H9 (cell line): ENCODE results near the gene ABCA3. TPM values are rescaled to one million over a fixed set of nuclear protein-coding genes. Genes with fewer than 3 reads are reported as not detected.

Source experiments
- DNase-seq: peaks from one replicate; pipeline ENCODE4 v3.0.0-alpha.2; 2017
- H2AFZ ChIP-seq: one replicate; pipeline ENCODE4 v1.6.1; 2013; ENCODE audit warnings: mild to moderate bottlenecking, low read length, control low read depth, moderate library complexity
- H2AK5ac ChIP-seq: 2 replicates; pipeline ENCODE4 v1.6.1; 2013; ENCODE audit warnings: low read length, control low read depth, mixed read lengths; ENCODE audit not compliant: insufficient read length
- H2BK120ac ChIP-seq: one replicate; pipeline ENCODE4 v1.6.1; 2013; ENCODE audit warnings: low read depth, mild to moderate bottlenecking, low read length, control low read depth, inconsistent platforms; ENCODE audit not compliant: poor library complexity, severe bottlenecking
- H2BK12ac ChIP-seq: 2 replicates; pipeline ENCODE4 v1.6.1; 2013; ENCODE audit warnings: low read length, control low read depth, mixed read lengths, low read depth; ENCODE audit not compliant: insufficient read length
- H2BK15ac ChIP-seq: 2 replicates; pipeline ENCODE4 v1.6.1; 2013; ENCODE audit warnings: low read depth, low read length, control low read depth
- H2BK20ac ChIP-seq: one replicate; pipeline ENCODE4 v1.6.1; 2013; ENCODE audit warnings: low read depth, mild to moderate bottlenecking, low read length, control low read depth, inconsistent platforms; ENCODE audit not compliant: poor library complexity, severe bottlenecking
- H2BK5ac ChIP-seq: 2 replicates; pipeline ENCODE4 v1.6.1; 2013; ENCODE audit warnings: low read length, control low read depth, mixed read lengths; ENCODE audit not compliant: insufficient read length
- H3K14ac ChIP-seq: 2 replicates; pipeline ENCODE4 v1.6.1; 2013; ENCODE audit warnings: low read length, control low read depth; ENCODE audit not compliant: insufficient read depth
- H3K18ac ChIP-seq: 2 replicates; pipeline ENCODE4 v1.6.1; 2013; ENCODE audit warnings: low read depth, mild to moderate bottlenecking, mixed read lengths, low read length, control low read depth; ENCODE audit not compliant: insufficient read length
- H3K23ac ChIP-seq: 2 replicates; pipeline ENCODE4 v1.6.1; 2013; ENCODE audit warnings: low read length, control low read depth, mixed read lengths, low read depth; ENCODE audit not compliant: insufficient read length
- H3K23me2 ChIP-seq: 2 replicates; pipeline ENCODE4 v1.6.1; 2013; ENCODE audit warnings: low read depth, mild to moderate bottlenecking, mixed read lengths, low read length, control low read depth; ENCODE audit not compliant: insufficient read length, poor library complexity, severe bottlenecking
- H3K27ac ChIP-seq: 2 replicates; pipeline ENCODE4 v1.5.1; 2013; ENCODE audit warnings: low read length, control low read depth, mixed read lengths, low read depth; ENCODE audit not compliant: insufficient read length
- H3K27me3 ChIP-seq: 2 replicates; pipeline ENCODE4 v1.6.1; 2013; ENCODE audit warnings: low read length, control low read depth, inconsistent platforms; ENCODE audit not compliant: insufficient read depth
- H3K4ac ChIP-seq: 2 replicates; pipeline ENCODE4 v1.6.1; 2013; ENCODE audit warnings: low read depth, mild to moderate bottlenecking, control low read depth, inconsistent platforms, low read length, moderate library complexity
- H3K4me1 ChIP-seq: 2 replicates; pipeline ENCODE4 v1.6.1; 2013; ENCODE audit warnings: low read length, control low read depth, inconsistent platforms; ENCODE audit not compliant: insufficient read depth
- H3K4me2 ChIP-seq: 2 replicates; pipeline ENCODE4 v1.6.1; 2013; ENCODE audit warnings: low read length, control low read depth, mixed read lengths; ENCODE audit not compliant: insufficient read length, insufficient read depth
- H3K56ac ChIP-seq: 2 replicates; pipeline ENCODE4 v1.6.1; 2013; ENCODE audit warnings: low read depth, mild to moderate bottlenecking, mixed read lengths, low read length, control low read depth; ENCODE audit not compliant: insufficient read length
- H3K79me1 ChIP-seq: 2 replicates; pipeline ENCODE4 v1.6.1; 2013; ENCODE audit warnings: low read depth, mild to moderate bottlenecking, moderate library complexity, low read length, control low read depth, inconsistent platforms; ENCODE audit not compliant: insufficient read depth, poor library complexity, severe bottlenecking
- H3K79me2 ChIP-seq: 2 replicates; pipeline ENCODE4 v1.6.1; 2013; ENCODE audit warnings: low read length, control low read depth, inconsistent platforms; ENCODE audit not compliant: insufficient read depth
- H3K9ac ChIP-seq: 2 replicates; pipeline ENCODE4 v1.6.1; 2013; ENCODE audit warnings: low read length, control low read depth, mixed read lengths; ENCODE audit not compliant: insufficient read length; ENCODE audit errors: extremely low read depth
- H3K9me3 ChIP-seq: one replicate; pipeline ENCODE4 v1.6.1; 2013; ENCODE audit warnings: low read depth, low read length, inconsistent platforms; ENCODE audit not compliant: control insufficient read depth
- H3T11ph ChIP-seq: one replicate; pipeline ENCODE4 v1.6.1; 2013; ENCODE audit warnings: mild to moderate bottlenecking, low read length, control low read depth, inconsistent platforms
- H4K20me1 ChIP-seq: one replicate; pipeline ENCODE4 v1.6.1; 2013; ENCODE audit not compliant: control insufficient read depth, insufficient read length, insufficient read depth
- H4K5ac ChIP-seq: 2 replicates; pipeline ENCODE4 v1.6.1; 2013; ENCODE audit warnings: low read depth, mild to moderate bottlenecking, mixed read lengths, low read length, control low read depth; ENCODE audit not compliant: insufficient read length
- H4K8ac ChIP-seq: replicated peaks from 2 replicates; pipeline ENCODE4 v1.6.1; 2013; ENCODE audit warnings: low read length, control low read depth, mixed read lengths, low read depth; ENCODE audit not compliant: insufficient read length
- H4K91ac ChIP-seq: 2 replicates; pipeline ENCODE4 v1.6.1; 2013; ENCODE audit warnings: low read depth, mild to moderate bottlenecking, moderate library complexity, mixed read lengths, low read length, control low read depth; ENCODE audit not compliant: insufficient read length
- H3K27ac Mint-ChIP-seq, 3 experiments: 2 replicates in 2 of 3; 3 replicates in 1 of 3; pipeline ENCODE4 v1.8.0; 2020 to 2021; ENCODE audit warnings: mixed read lengths in 3 of 3, mild to moderate bottlenecking in 1 of 3, moderate library complexity in 1 of 3
- H3K27me3 Mint-ChIP-seq: 2 replicates; pipeline ENCODE4 v1.8.0; 2021; ENCODE audit warnings: low read depth, mild to moderate bottlenecking, moderate library complexity, mixed read lengths
- H3K36me3 Mint-ChIP-seq, 3 experiments: 2 replicates in 2 of 3; 3 replicates in 1 of 3; pipeline ENCODE4 v1.8.0; 2020 to 2021; ENCODE audit warnings: low read depth in 3 of 3, mixed read lengths in 3 of 3; ENCODE audit not compliant: insufficient read depth in 1 of 3
- H3K4me1 Mint-ChIP-seq, 2 experiments: 2 replicates each; pipeline ENCODE4 v1.8.0; 2020; ENCODE audit warnings: mixed read lengths in 2 of 2
- H3K4me3 Mint-ChIP-seq, 2 experiments: 2 replicates in 1 of 2; 3 replicates in 1 of 2; pipeline ENCODE4 v1.8.0; 2020 to 2021; ENCODE audit warnings: mild to moderate bottlenecking in 2 of 2, mixed read lengths in 2 of 2, moderate library complexity in 1 of 2
- H3K9me3 Mint-ChIP-seq, 2 experiments: 2 replicates in 1 of 2; 3 replicates in 1 of 2; pipeline ENCODE4 v1.8.0; 2020; ENCODE audit warnings: mild to moderate bottlenecking in 2 of 2, mixed read lengths in 2 of 2, moderate library complexity in 1 of 2
- WGBS: extraction: QIAGEN DNeasy Blood & Tissue Kit; methylation state at CpG from one replicate; pipeline ENCODE4 v1.1.7; 2013; ENCODE audit warnings: missing lambda C conversion rate, low lambda C conversion rate, mixed read lengths; ENCODE audit not compliant: insufficient read length; ENCODE audit errors: extremely low coverage; 5-methylcytosine and 5-hydroxymethylcytosine counted together
- total RNA-seq: library from RNA; stranded (reverse); gene quantifications from 2 replicates; pipeline ENCODE4 v1.2.1, GENCODE V29; 2021
- TF ChIP-seq, protein P1 (sequence below): fragments of 200-600 bp; sonication (generic); conservative IDR thresholded peaks from 3 replicates; pipeline ENCODE4 v1.8.0; 2021; ENCODE audit warnings: antibody characterized with exemption, mild to moderate bottlenecking

ABCA3 gene
- total RNA-seq, 1 experiment from 2014 or later, result 8.0 TPM

DNA sequence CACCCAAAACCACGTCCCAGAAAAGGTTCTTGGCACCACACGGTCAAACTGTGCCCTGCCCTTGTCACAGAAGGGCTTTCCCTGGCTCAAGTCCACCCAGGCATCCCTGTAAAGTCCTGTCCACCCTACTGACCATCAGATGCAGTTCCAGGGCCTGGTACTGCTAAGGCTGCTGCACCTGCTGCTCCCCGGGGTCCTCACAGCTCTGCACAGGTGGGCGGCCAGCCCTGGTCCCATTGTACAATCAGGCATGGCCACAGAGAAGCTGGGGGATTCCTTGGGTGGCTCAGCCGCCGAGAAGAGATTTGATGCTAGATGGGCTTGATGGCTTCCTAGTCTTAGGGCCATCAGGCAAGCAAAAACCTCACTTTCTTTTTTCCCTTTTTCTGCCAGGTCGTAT lies 15.3 kb downstream of the ABCA3 start:
- H3K4me1 Mint-ChIP-seq, result 0 out of 4 replicates have a peak, but pooled peaks cover 0 to 2% of the 10 kb centered on the region in 2 experiments
- no peaks in the 10 kb centered on the region for H3K79me1 ChIP-seq
- H3K9me3 Mint-ChIP-seq, result no peaks in the 10 kb centered on the region
- no peaks in the 10 kb centered on the region for H3K27me3 ChIP-seq
- H3K14ac ChIP-seq, result no peak overlapping the region
- H3K23ac ChIP-seq, result no peak overlapping the region
- no peaks in the 10 kb centered on the region for H3K9me3 ChIP-seq
- H4K8ac ChIP-seq, result no peak overlapping the region
- no peaks in the 10 kb centered on the region for H3K4me1 ChIP-seq
- no CpG with 5 or more reads among the region's 7 CpGs for WGBS
- no peak overlapping the region for H3K18ac ChIP-seq
- no peak overlapping the region for H3K27ac ChIP-seq
- H2AK5ac ChIP-seq, result no peak overlapping the region
- H3K56ac ChIP-seq, result no peak overlapping the region
- peaks cover 0 to 2% (median 0%) of the 10 kb centered on the region in 3 experiments; a peak in 1 of 7 replicates for H3K36me3 Mint-ChIP-seq
- H4K5ac ChIP-seq, result no peak overlapping the region
- no peaks in the 10 kb centered on the region for H3K79me2 ChIP-seq
- H2AFZ ChIP-seq, result no peak overlapping the region
- H3K4me2 ChIP-seq, result no peak overlapping the region
- no peak overlapping the region for H2BK15ac ChIP-seq
- H2BK20ac ChIP-seq, result no peak overlapping the region
- TF ChIP-seq, protein P1, sequence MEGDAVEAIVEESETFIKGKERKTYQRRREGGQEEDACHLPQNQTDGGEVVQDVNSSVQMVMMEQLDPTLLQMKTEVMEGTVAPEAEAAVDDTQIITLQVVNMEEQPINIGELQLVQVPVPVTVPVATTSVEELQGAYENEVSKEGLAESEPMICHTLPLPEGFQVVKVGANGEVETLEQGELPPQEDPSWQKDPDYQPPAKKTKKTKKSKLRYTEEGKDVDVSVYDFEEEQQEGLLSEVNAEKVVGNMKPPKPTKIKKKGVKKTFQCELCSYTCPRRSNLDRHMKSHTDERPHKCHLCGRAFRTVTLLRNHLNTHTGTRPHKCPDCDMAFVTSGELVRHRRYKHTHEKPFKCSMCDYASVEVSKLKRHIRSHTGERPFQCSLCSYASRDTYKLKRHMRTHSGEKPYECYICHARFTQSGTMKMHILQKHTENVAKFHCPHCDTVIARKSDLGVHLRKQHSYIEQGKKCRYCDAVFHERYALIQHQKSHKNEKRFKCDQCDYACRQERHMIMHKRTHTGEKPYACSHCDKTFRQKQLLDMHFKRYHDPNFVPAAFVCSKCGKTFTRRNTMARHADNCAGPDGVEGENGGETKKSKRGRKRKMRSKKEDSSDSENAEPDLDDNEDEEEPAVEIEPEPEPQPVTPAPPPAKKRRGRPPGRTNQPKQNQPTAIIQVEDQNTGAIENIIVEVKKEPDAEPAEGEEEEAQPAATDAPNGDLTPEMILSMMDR, result no peak
- H3K27ac Mint-ChIP-seq, result no peak overlapping the region
- H4K20me1 ChIP-seq, result no peaks in the 10 kb centered on the region
- H3K4me3 Mint-ChIP-seq, result no peak overlapping the region
- no peak overlapping the region for H2BK12ac ChIP-seq
- no peak overlapping the region for H2BK5ac ChIP-seq
- no peak overlapping the region for H3K9ac ChIP-seq
- no peak overlapping the region for H3K4ac ChIP-seq
- H3T11ph ChIP-seq, result no peak overlapping the region
- H4K91ac ChIP-seq, result no peak overlapping the region
- no peak overlapping the region for H2BK120ac ChIP-seq
- H3K27me3 Mint-ChIP-seq, result no peaks in the 10 kb centered on the region; the same call in 1 of the 2 replicates
- no peak for DNase-seq
- H3K23me2 ChIP-seq, result no peaks in the 10 kb centered on the region
